ENCODE results near the gene MBNL1. TPM values are rescaled to one million over a fixed set of nuclear protein-coding genes. Genes with fewer than 3 reads are reported as not detected.

MBNL1 gene
- total and polyA plus RNA-seq, 2 of the 13 experiments (the other 11 are each of a cell fraction or from before 2014, with no cell fraction given) = 27.1 to 55.4 TPM

DNA sequence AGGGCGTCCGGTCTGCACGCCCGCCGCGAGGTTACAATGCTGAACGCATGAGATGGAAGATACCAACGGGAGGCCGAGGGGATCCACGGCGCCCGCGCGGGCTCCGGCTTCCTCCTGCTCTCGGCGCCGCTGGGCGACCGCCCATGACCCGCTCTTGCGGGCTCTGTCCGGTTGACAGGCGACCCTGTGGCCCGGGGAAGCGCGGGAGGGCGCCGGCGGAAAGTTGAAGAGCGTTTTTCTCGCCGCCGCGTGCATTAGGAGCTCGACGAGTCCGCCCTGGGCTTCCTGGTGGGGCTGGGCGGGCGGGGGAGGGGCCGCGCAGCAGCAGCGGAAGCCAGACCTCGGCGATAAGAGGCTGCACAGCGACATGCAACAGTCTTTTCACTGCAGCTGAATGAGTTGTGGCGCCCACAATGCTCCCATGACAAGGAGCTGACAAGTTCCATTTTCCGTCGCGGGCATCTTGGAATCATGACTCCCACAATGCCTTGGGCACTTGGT lies at the start of gene MBNL1 (continued):
- TF ChIP-seq, protein P1, sequence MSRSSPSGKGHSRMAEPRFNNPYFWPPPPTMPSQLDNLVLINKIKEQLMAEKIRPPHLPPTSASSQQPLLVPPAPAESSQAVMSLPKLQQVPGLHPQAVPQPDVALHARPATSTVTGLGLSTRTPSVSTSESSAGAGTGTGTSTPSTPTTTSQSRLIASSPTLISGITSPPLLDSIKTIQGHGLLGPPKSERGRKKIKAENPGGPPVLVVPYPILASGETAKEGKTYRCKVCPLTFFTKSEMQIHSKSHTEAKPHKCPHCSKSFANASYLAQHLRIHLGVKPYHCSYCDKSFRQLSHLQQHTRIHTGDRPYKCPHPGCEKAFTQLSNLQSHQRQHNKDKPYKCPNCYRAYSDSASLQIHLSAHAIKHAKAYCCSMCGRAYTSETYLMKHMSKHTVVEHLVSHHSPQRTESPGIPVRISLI (CRISPR knock-in tag; IDR thresholded peaks at IDR 0.05; ENCODE audit: borderline replicate concordance) = peak; percentile 16; the same call in 1 of the 2 replicates
- no peak for TF ChIP-seq TCF7L2 (IDR thresholded peaks at IDR 0.05; ENCODE audit: low read depth, low read length)
- TF ChIP-seq PAF1 (CRISPR knock-in tag; IDR thresholded peaks at IDR 0.05) = no peak
- 0 out of 2 replicates have a peak, but pooled peaks have one; percentile 12 for TF ChIP-seq THRA (CRISPR knock-in tag; IDR thresholded peaks at IDR 0.05; ENCODE audit: borderline replicate concordance)
- peak; percentile 68; the same call in 1 of the 2 replicates for TF ChIP-seq ZNF777 (CRISPR knock-in tag; IDR thresholded peaks at IDR 0.05)
- no peak for TF ChIP-seq MBD4 (IDR thresholded peaks at IDR 0.05; ENCODE audit: borderline replicate concordance, low read length)
- no peak for TF ChIP-seq ZC3H4 (CRISPR knock-in tag; IDR thresholded peaks at IDR 0.05; ENCODE audit: borderline replicate concordance)
- peak; percentile 83; the same call in 1 of the 2 replicates for TF ChIP-seq ZNF784 (CRISPR knock-in tag; IDR thresholded peaks at IDR 0.05; ENCODE audit: borderline replicate concordance)
- no peak for TF ChIP-seq KDM3A (CRISPR knock-in tag; IDR thresholded peaks at IDR 0.05; ENCODE audit: low read depth)
- TF ChIP-seq ZNF432 (CRISPR knock-in tag; IDR thresholded peaks at IDR 0.05; ENCODE audit: borderline replicate concordance) = no peak
- no peak for TF ChIP-seq FOSL1 (CRISPR knock-in tag; IDR thresholded peaks at IDR 0.05; ENCODE audit: borderline replicate concordance)
- TF ChIP-seq RERE (CRISPR knock-in tag; IDR thresholded peaks at IDR 0.05; ENCODE audit: low read depth) = no peak
- TF ChIP-seq MED13 (CRISPR knock-in tag; IDR thresholded peaks at IDR 0.05) = peak; percentile 79
- TF ChIP-seq SKI (IDR thresholded peaks at IDR 0.05; ENCODE audit: partially characterized antibody) = peak; percentile 41
- TF ChIP-seq SP5 (CRISPR knock-in tag; IDR thresholded peaks at IDR 0.05; ENCODE audit: borderline replicate concordance, low read depth) = no peak
- peak; percentile 33; the same call in 1 of the 2 replicates for TF ChIP-seq ZNF234 (CRISPR knock-in tag; conservative IDR thresholded peaks at IDR 0.05)
- TF ChIP-seq ETV5 (CRISPR knock-in tag; IDR thresholded peaks at IDR 0.05; ENCODE audit: borderline replicate concordance) = peak; percentile 72
- TF ChIP-seq FLYWCH1 (CRISPR knock-in tag; IDR thresholded peaks at IDR 0.05) = no peak
- TF ChIP-seq DR1 (CRISPR knock-in tag; IDR thresholded peaks at IDR 0.05) = peak; percentile 54; the same call in 1 of the 2 replicates
- TF ChIP-seq ZNF264 (CRISPR knock-in tag; IDR thresholded peaks at IDR 0.05) = no peak; the same call in 1 of the 2 replicates
- TF ChIP-seq, protein P2, sequence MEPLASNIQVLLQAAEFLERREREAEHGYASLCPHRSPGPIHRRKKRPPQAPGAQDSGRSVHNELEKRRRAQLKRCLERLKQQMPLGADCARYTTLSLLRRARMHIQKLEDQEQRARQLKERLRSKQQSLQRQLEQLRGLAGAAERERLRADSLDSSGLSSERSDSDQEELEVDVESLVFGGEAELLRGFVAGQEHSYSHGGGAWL (CRISPR knock-in tag; IDR thresholded peaks at IDR 0.05) = peak; percentile 85
